T-helper 2 cell (primary cell): Measurements from ENCODE around the gene SNRPA1.

Source experiments
- DNase-seq, 5 experiments: peaks; one replicate each; pipeline versions ENCODE4 v3.0.0 to v3.0.0-alpha.2; 2012 to 2022

Gene SNRPA1

GRCh38 chr15:101258238-101259144, 36.6 kb downstream of the SNRPA1 start:
- DNase-seq, result peak in 3 of 5 experiments; percentile 33 to 53 (median 39)

DNA sequence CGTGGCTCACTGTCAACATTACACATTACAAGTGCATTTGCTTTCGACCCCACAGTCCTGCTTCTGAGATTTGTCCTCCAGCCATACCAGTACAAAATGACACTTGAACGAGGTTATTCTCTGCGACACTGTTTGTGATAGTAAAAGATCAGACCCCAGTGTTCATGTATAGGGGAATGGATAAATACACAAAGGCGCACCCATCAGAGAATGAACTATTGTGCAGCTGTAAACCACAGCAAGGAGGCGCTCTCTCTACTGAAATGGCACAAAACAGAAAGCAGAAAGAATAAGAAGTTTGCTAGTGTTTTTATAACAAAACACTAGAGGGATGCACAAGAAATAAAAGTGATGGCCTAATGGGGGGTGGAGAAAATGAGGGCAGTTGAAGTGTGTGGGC, 38.3 kb downstream of the SNRPA1 start:
- peak in 1 of 5 experiments; percentile 65 for DNase-seq

DNA sequence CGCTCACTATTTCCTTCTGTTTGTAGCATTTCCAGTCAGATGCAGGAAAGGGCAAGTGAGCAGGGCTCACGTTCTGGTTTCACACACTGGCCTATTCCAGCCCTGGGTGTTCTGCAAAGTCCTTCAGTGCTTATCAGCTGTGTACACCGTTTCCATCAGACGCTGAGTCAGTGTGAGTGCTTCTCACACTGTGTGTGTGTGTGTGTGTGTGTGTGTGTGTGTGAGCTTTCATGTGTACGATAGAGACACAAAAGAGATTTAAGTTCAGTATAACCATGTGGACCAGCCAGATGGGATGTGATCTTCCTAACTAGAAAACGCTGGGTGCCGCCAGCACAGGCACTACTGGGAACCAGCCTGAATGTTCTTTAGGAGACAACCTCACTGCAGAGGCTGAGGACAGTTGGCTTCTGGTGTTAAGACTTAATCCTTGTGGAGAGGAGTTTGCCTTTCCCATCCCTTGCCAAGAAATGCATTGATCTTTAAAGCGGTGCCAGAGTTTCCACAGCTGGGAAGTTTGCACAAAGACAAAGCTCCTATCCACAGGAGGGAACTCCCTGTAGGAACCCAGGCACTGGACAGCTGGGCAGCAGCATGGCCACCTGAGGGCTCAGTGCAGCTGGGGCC, 39.3 kb downstream of the SNRPA1 start:
- peak in 1 of 5 experiments; percentile 50 for DNase-seq

DNA sequence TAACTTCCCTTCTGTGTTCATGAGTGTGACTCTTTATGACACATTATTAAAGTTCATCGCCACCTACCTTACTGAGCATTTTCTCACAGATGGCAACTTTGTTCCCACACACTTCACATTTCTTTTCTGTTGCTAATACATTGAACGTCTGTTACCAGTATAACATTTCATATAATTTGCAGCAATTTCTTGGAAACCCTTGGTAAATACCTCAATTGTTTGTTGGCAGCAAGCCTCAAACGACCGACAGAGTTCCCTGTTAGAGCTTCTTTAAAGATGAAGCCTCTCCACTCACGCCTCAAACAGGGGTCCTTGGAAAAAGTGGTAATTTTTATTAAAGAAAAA, 40.0 kb downstream of the SNRPA1 start:
- no peak for DNase-seq

DNA sequence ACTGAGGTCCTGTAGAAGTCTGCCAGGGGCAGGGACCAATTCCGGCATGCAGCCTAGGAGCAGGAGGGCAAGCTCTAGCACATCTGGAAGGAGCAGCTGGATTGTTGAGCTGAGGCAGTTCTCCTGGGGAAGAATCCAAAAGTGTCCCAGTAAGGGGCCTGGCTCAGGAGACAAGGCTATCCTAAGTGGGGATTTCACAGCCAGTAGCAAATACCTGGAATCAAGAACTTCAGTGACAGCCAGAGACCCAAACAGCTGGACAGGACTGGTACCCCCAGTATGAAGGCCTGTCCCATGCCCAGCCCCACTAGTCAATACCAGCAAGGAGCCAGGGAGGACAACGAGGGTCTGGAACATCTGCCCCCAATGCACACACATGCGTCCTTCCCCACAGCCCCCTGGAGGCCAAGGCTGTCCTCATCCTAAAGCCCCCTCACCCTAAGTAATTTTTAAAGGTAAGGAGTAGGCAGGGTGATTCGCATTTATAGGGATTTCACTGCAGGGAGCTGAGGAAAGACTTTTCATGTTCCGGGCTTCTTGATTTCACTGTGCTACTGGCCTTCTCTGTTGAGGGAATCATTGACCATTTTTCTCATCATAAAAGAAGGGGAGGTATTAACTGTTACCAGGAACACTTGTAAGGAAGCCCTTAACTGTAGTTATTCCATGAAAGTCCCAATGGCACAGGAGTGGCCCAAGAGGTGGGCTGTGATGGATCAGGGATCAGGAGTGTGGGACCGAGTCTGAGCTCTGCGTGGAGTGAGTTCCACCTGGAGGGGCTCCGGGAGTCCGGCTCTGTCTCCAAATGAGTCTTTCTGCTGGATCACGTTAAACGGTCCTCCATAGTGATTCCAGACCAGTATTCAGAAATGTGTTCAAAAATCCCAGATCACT, 40.6 kb downstream of the SNRPA1 start:
- DNase-seq, result no peak

GRCh38 chr15:101252836-101253235, 42.2 kb downstream of the SNRPA1 start:
- DNase-seq, result no peak

DNA sequence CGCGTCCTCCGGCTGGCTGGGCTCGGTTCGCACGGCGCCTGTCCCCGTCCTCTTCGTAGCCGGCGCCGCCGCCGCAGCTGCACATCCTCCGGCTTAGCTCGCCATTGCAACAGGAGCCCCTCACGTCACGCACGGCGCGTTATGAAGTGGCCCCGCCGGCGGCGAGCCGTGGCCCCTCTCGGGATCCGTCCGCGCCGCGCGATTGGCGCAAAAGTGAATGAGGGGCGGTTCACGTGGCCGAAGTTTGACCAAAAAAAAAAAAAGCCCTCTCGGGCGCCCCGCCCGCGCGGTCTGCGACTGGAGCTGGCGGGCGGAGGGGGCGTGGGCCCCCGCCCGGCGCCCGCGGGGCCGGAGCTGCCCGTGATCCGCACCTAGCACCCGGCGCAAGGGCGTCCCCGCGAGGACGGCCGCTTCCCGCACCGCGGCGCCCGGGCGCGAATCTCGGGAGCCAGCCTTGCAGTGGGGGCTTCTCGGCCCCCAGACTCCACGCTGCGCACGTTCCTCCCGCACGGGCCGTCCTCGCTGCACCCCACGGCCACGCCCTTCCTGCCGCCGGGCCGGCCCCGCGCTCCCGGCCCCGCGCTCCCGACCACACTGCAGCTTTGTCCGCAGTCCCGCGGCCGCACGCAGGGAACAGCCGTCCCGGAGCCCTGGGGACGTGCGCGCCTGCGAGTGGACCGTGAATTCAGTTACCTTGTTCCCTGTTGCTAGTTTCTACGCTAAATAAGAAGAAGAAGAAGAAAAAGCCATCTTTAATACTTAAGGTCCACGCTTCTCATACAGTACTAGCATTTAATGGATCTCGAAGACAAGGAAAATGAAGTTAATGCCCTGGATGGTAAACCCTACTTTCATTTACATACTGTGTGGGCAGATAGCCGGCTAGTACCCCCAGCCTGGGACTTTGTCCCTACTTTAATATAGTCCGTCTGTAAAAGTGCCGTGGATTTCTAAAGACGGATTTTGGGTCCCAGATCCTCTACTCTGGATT, 42.9 kb downstream of the SNRPA1 start, which contains the start of gene CHSY1:
Gene CHSY1, minus strand, starts transcription at position 219 of the 991 bp plus-strand sequence. CDS start 592 bp downstream, outside the sequence.
- peak; percentile 66 to 92 (median 76) for DNase-seq

GRCh38 chr15:101250873-101251829, 43.9 kb downstream of the SNRPA1 start:
- DNase-seq, result peak in 2 of 5 experiments; percentile 14 to 42

- DNase-seq, result no peak
Measured at GRCh38 chr15:101250341-101250831, 44.7 kb downstream of the SNRPA1 start.

GRCh38 chr15:101248274-101248673, 46.8 kb downstream of the SNRPA1 start:
- DNase-seq, result no peak

- peak in 1 of 5 experiments; percentile 60 for DNase-seq
Measured at GRCh38 chr15:101246824-101247745, 48.0 kb downstream of the SNRPA1 start.

DNA sequence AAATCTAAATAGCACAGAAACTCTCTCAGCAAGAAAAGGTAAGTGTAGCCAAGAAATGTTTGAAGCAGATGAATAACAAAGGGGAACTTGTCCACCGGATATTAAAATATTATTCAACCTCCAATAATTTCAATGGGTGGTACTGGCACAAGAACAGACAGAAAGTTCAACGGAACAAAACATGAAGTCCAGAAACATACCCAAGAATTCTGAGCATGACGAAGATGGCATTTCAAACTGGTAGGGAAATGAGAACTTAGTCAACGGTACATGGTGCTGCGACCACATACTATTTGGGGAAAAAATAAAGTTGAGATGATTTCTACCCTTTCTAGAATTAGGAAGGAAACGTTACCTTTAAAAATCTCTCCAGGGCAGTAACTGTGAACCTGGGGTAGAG, 48.7 kb downstream of the SNRPA1 start:
- no peak for DNase-seq

DNA sequence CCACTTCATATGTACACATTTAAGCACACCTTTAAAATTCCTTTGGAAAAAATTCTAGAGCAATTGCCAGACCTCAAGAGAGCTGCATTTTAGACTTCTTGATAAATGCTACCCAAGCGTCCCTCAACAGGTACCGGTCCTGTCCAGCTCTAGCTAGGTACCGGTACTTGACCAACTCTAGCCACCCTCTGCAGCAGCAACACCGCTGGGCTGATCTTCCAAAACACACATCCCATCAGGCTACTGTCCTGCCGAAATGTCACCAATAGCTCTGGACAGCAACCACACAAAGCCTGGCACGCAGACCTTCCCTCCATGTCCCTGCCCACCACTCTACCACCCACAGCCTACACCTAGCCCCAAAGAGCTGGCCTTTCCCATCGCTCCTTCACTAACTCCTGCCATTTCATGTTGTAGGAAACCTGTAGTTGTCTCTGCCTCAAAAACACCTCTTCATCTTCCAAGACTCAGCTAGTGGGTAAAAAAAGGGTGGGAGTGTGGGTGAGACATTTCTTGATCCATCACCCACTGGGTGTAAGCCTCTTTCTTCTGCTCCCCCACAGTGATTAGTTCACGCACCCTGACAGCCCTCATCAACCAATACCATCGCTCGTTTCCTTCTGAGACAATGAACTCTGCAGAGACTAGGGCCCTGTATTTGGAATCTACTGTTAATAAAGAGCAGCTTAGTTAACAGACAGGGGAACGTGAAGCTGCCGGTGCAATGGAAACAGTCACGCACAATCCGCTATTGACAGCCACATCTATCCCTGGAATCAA, 50.0 kb downstream of the SNRPA1 start:
- no peak for DNase-seq

- DNase-seq, result peak in 1 of 5 experiments; percentile 28
Measured at GRCh38 chr15:101244036-101244781, 50.8 kb downstream of the SNRPA1 start.

DNA sequence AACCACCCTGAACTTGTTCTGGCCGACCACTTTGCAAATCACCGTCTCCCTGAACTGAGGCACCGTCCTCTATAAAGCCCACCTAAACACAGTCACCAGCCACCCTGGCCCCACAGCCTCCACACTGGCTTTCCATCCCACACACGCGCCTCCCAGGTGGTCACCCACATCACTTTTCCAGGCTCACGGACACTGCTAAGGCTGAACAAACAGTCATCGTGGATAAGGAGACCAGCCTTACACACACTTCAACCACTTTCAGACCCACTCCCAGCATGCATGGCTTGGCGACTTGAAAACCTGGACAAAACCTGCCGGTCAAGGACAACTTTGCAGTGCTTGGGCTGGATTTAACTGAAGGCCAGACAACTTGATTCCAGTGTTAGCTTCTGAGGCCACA, 51.6 kb downstream of the SNRPA1 start:
- DNase-seq, result no peak

DNA sequence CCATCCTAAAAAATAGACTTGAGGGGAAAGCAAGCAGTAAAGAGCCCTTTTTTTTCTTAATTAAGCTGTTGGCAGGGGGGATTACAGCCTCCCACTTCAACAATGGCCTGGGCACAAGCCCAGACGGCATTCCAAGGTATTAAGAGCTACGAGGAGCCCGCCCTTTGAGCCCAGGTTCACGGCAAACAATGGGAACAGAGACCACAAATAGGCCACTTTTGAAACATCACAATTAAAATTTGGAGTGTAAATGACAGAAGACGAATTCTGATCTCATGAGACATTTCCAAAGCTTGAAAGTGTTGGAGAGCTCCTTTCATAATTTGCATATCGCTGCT, 52.1 kb downstream of the SNRPA1 start:
- DNase-seq, result no peak
